ENCODE results near the gene PCDHGB1.
"Not testable (repeated sequence)": the region's sequence is repeated elsewhere in the genome, so short reads cannot be mapped to it uniquely, and the experiment has no call there.

The PCDHGB1 gene

DNA sequence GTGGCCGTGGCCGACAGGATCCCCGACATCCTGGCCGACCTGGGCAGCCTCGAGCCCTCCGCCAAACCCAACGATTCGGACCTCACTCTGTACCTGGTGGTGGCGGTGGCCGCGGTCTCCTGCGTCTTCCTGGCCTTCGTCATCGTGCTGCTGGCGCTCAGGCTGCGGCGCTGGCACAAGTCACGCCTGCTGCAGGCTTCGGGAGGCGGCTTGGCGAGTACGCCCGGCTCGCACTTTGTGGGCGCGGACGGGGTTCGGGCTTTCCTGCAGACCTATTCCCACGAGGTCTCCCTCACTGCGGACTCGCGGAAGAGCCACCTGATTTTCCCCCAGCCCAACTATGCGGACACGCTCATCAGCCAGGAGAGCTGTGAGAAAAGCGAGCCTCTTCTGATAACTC, 3.9 kb upstream of the PCDHGB1 start:
- DNase-seq = not testable (repeated sequence)

DNA sequence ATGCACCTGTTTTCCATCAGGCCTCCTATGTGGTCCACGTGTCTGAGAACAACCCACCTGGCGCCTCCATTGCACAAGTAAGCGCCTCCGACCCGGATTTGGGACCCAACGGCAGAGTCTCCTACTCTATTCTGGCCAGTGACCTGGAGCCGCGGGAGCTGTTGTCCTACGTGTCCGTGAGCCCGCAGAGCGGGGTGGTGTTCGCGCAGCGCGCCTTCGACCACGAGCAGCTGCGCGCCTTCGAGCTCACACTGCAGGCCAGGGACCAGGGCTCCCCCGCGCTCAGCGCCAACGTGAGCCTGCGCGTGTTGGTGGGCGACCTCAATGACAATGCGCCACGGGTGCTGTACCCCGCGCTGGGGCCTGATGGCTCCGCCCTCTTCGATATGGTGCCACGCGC, 1.7 kb downstream of the PCDHGB1 start:
- no peak for DNase-seq

DNA sequence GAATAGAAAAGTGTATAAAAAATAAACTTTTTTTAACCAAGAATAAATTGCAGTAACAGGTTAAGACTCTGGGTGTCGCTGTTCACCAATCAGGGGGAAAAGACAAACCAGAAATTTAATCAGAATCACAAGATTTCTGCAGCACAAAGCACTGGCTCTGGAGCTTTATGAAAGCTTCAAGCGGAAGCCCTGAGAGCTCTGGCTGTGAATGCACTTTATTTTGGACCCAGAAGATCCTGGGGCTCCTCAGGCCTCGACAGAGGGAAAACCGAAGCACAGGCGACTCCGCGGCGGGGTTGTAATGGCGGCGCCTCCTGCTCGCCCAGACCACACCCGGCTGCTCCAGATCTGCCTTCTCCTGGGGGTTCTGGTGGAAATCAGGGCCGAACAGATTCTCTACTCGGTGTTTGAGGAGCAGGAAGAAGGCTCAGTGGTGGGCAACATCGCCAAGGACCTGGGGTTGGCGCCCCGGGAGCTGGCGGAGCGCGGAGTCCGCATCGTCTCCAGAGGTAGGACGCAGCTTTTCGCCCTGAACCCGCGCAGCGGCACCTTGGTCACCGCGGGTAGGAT, 5.1 kb downstream of the PCDHGB1 start, which contains the start of gene PCDHGA4:
TSS of gene PCDHGA4 (plus strand) at position 122 of the 570 bp plus-strand sequence. CDS start at position 209, 87 bp downstream.
- DNase-seq = no peak

DNA sequence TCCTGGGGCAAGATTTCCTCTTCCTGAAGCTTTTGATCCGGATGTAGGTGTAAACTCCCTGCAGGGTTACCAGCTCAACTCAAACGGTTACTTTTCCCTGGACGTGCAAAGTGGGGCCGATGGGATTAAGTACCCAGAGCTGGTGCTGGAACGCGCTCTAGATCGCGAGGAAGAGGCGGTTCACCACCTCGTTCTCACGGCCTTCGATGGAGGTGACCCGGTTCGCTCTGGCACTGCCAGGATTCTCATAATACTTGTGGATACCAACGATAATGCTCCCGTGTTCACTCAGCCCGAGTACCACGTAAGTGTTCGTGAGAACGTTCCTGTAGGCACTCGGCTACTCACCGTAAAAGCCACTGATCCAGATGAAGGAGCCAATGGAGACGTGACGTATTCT, 5.7 kb downstream of the PCDHGB1 start:
- DNase-seq = no peak

DNA sequence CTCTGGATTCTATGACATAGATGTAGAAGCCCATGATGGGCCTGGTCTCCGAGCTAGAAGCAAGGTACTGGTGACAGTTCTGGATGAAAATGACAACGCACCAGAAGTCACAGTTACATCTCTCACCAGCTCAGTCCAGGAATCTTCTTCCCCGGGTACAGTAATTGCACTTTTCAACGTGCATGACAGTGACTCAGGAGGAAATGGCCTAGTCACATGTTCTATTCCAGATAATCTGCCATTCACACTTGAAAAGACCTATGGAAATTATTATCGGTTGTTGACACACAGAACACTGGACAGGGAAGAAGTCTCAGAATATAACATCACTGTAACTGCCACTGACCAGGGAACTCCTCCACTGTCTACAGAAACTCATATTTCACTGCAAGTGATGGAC, 6.2 kb downstream of the PCDHGB1 start:
- DNase-seq = no peak

DNA sequence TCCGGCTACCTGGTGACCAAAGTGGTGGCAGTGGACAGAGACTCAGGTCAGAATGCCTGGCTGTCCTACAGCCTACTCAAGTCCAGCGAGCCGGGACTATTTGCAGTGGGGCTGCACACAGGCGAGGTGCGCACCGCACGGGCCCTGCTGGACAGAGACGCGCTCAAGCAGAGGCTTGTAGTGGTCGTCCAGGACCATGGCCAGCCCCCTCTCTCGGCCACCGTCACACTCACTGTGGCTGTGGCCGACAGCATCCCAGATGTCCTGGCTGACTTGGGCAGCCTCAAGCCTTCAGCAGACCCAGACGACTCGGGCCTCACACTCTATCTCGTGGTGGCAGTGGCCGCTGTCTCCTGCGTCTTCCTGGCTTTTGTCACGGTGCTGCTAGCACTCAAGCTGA, 7.1 kb downstream of the PCDHGB1 start:
- no peak for DNase-seq

DNA sequence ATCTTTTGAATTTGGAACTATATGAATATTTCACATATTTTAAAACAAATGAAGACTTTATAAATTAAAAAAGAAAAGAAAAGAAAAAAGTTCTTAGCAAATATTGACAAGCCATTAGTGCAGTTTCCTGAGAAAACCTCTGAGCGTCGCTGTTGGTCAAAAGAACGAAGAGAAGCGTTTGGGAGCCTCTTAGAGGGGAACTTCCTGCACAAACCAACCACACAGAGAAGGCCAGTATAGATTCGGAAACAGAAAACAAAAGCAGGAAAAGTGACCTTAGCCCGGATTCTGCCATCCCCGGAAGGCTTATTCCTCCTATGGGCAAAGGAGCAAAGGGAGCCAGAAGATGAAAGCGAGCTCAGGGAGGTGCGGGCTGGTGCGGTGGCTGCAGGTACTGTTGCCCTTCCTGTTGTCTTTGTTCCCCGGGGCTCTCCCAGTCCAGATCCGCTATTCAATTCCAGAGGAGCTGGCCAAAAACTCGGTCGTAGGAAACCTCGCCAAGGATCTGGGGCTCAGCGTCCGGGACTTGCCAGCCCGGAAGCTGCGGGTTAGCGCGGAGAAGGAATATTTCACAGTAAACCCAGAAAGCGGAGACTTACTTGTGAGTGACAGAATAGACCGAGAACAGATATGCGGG, 10.0 kb downstream of the PCDHGB1 start, which contains the start of gene PCDHGB2:
TSS of gene PCDHGB2 (plus strand) at position 205 of the 637 bp plus-strand sequence. CDS start at position 347, 142 bp downstream.
- no peak for DNase-seq

DNA sequence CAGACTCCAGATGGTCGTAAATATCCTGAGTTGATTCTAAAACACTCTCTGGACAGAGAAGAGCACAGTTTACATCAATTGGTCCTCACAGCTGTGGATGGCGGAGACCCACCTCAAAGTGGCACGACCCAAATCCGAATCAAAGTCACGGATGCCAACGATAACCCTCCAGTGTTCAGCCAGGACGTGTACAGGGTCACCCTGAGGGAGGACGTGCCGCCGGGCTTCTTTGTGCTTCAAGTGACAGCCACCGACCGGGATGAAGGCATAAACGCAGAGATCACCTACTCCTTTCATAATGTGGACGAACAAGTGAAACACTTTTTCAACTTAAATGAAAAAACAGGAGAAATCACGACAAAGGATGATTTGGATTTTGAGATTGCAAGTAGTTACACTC, 10.8 kb downstream of the PCDHGB1 start:
- no peak for DNase-seq

DNA sequence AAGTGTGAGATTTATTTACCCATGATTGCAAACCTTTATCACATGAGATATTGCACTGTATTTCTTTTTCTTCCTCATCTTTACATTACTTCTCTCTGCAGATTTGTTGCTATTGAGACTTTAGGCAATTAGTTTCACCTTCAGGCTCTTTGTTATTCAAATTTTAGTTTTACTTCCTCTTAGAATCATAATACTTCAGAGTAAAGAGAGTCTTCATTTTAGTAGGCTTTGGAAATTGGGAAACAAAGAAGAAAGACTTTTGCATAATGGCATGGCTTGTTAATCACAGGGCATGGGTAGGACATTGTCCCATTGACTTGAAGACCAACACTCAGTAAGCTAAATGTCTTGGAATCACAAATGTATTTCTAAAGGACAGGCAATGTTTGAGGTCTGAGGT, 12.8 kb downstream of the PCDHGB1 start:
- DNase-seq = no peak

DNA sequence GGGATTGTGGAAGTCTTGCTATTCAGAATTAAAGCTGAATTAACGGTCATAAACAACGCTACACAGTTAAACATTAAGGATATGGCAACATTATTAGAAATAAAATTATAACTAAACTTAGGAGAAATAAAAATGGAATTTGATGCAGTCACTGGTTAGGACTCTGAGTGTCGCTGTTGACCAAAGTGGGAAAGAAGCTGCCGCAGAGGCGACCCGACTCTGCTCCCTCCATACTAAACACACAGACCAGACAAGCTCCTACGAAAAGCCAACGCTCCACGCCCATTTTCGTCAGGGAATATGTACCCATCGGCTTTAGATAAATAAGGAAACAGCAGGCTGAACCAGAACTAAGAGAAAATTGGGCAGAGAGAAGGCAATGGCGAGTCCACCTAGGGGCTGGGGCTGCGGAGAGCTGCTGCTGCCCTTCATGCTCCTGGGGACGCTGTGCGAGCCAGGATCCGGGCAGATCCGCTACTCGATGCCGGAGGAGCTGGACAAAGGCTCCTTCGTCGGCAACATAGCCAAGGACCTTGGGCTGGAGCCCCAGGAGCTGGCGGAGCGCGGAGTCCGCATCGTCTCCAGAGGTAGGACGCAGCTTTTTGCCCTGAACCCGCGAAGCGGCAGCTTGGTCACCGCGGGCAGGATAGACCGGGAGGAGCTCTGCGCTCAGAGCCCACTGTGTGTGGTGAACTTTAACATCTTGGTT, 14.2 kb downstream of the PCDHGB1 start, which contains the start of gene PCDHGA5:
TSS of gene PCDHGA5 (plus strand) at position 211 of the 709 bp plus-strand sequence. CDS start at position 380, 169 bp downstream.
- DNase-seq = no peak

DNA sequence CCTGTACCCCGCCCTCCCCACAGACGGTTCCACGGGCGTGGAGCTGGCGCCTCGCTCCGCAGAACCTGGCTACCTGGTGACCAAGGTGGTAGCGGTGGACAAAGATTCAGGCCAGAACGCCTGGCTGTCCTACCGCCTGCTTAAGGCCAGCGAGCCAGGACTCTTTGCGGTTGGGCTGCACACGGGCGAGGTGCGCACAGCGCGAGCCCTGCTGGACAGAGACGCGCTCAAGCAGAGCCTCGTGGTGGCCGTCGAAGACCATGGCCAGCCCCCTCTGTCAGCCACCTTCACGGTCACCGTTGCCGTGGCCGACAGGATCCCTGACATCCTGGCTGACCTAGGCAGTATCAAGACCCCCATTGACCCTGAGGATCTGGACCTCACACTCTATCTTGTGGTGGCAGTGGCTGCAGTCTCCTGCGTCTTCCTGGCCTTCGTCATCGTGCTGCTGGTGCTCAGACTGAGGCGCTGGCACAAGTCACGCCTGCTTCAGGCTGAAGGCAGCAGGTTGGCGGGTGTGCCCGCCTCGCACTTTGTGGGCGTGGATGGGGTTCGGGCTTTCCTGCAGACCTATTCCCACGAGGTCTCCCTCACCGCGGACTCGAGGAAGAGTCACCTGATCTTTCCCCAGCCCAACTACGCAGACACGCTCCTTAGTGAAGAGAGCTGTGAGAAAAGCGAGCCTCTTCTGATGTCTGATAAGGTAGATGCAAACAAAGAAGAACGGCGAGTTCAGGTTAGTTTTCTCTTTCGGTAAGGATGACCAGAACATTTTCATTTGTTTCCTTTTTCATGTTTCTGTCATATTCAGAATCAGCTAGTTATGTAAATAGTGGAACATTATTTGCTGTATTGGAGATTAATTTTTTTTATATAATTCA, 16.4 kb downstream of the PCDHGB1 start:
- DNase-seq = no peak

DNA sequence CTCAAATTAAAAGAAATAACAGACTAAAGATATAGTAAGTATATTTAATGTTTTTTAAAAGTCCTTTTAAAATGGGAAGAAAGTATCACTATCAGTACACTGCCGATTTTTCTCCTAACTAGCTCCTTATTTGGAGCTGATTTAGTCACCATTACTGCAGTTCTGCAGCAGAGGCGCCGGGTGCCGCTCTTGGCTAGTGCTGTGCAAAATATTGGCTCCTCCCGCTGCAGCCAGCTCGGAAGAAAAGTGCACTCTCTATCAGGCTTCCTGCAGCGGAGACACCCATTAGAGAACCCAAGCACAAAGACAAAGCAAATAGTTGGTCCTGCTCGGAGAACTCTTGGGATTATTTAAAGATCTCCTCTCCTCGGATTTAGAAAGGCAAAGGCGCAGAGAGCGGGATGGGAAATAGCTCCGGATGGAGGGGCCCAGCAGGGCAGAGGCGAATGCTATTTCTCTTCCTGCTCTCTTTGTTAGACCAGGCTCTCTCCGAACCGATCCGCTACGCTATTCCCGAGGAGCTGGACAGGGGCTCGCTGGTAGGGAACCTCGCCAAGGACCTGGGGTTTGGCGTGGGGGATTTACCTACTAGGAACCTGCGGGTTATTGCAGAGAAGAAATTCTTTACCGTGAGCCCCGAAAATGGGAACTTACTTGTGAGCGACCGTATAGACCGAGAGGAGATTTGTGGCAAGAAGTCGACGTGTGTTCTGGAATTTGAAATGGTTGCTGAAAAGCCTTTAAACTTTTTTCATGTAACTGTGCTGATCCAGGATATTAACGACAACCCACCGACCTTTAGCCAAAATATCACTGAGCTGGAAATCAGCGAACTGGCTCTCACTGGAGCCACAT, 20.3 kb downstream of the PCDHGB1 start, which contains the start of gene PCDHGB3:
TSS of gene PCDHGB3 (plus strand) at position 249 of the 855 bp plus-strand sequence. CDS start at position 402, 153 bp downstream.
- DNase-seq = no peak

DNA sequence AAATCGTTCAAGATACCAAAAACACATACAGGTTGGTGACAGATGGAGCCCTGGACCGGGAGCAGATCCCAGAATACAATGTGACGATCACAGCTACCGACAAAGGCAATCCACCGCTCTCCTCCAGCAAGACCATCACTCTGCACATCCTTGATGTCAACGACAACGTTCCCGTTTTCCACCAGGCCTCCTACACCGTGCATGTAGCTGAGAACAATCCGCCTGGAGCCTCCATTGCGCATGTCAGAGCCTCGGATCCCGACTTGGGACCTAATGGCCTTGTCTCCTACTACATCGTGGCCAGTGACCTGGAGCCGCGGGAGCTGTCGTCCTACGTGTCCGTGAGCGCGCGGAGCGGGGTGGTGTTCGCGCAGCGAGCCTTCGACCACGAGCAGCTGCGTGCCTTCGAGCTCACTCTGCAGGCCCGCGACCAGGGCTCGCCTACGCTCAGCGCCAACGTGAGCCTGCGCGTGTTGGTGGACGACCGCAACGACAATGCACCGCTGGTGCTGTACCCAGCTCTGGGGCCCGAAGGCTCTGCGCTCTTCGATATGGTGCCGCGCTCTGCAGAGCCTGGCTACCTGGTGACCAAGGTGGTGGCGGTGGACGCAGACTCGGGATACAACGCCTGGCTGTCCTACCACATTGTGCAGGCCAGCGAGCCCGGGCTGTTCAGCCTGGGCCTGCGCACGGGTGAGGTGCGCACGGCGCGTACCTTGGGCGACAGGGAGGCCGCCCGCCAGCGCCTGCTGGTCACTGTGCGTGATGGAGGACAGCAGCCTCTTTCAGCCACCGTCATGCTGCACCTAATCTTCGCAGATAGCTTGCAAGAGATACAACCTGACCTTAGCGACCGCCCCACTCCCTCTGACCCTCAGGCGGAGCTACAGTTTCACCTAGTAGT, 21.9 kb downstream of the PCDHGB1 start:
- no peak for DNase-seq

DNA sequence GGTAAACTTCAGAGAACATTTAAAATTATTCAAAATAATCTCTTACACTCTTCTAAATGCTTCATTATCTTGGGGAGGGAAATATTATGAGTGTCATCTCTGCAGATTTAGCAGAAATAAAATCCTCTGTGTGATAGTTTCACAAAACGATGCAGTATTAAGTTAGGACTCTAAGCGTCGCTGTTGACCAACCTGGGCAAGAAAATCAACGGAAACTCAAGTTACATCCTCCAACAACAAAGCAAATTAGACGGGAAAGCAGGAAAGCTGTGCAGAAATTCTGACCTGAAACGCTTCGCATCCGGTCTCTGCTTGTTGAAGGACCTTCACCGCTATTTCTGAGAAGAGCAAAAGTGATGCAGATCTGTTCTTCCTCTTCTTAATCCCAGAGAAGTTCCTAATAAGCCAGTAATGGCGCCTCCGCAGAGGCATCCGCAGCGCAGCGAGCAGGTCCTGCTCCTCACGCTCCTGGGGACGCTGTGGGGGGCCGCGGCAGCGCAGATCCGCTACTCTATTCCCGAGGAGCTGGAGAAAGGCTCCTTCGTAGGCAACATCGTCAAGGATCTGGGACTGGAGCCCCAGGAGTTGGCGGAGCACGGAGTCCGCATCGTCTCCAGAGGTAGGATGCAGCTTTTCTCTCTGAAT, 23.9 kb downstream of the PCDHGB1 start, which contains the start of gene PCDHGA6:
TSS of gene PCDHGA6 (plus strand) at position 219 of the 645 bp plus-strand sequence. CDS start at position 412, 193 bp downstream.
- no peak for DNase-seq

DNA sequence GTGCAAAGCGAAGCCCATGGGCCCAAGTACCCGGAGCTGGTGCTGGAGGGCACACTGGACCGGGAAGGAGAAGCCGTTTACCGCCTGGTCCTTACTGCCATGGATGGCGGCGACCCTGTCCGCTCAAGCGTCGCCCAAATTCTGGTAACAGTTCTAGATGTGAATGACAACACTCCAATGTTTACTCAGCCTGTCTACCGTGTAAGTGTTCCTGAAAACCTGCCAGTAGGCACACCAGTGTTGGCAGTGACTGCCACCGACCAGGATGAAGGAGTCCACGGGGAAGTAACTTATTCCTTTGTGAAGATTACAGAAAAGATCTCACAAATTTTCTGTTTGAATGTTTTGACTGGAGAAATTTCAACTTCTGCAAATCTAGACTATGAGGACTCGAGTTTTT, 24.7 kb downstream of the PCDHGB1 start:
- no peak for DNase-seq

DNA sequence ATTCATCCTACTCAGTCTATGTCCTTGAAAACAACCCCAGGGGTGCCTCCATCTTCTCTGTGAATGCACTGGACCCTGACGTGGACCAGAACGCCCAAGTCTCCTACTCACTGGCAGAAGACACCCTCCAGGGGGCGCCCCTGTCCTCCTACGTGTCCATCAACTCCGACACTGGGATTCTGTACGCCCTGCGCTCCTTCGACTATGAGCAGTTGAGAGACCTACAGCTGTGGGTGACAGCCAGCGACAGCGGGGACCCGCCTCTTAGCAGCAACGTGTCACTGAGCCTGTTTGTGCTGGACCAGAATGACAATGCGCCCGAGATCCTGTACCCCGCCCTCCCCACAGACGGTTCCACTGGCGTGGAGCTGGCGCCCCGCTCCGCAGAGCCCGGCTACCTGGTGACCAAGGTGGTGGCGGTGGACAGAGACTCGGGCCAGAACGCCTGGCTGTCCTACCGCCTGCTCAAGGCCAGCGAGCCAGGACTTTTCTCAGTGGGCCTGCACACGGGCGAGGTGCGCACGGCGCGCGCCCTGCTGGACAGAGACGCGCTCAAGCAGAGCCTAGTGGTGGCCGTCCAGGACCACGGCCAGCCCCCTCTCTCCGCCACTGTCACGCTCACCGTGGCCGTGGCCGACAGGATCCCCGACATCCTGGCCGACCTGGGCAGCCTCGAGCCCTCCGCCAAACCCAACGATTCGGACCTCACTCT, 25.7 kb downstream of the PCDHGB1 start:
- DNase-seq = peak; percentile 52

DNA sequence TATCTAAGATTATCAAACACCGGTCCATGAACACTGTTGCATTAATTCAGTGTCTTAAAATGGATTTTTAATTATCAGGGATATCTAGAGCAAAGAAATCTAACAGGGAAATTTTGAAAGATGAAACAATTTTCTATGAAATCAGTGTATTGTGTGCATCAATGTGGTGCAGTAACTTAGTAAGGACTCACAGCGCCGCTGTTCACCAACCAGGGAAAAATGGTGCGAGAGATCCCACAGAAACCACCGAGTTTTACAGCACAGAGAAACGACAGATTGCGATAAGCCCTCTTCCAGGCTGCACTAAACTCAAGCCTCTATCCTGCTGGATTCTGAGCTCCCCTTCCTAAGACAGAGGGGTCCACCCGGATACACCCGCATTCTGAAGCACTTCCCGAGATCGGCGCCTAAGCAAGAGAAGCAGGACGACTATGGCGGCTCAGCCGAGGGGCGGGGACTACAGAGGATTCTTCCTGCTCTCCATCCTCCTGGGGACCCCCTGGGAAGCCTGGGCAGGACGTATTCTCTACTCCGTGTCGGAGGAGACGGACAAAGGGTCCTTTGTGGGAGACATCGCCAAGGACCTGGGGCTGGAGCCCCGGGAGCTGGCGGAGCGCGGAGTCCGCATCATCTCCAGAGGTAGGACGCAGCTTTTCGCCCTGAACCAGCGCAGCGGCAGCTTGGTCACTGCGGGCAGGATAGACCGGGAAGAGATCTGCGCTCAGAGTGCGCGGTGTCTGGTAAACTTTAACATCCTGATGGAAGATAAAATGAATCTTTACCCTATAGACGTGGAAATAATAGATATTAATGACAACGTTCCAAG, 32.8 kb downstream of the PCDHGB1 start, which contains the start of gene PCDHGA7:
TSS of gene PCDHGA7 (plus strand) at position 274 of the 826 bp plus-strand sequence. CDS start at position 432, 158 bp downstream.
- peak; percentile 32 for DNase-seq

DNA sequence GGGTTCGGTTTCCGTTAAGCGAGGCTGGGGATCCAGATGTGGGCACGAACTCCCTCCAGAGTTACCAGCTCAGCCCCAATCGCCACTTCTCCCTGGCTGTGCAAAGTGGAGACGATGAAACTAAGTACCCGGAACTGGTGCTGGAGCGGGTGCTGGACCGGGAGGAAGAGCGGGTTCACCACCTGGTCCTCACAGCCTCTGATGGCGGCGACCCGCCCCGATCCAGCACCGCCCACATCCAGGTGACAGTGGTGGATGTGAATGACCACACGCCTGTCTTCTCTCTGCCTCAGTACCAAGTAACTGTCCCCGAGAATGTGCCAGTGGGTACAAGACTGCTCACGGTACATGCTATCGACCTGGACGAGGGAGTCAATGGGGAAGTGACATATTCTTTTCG, 33.4 kb downstream of the PCDHGB1 start:
- DNase-seq = peak; percentile 35
